Testis (tissue), 2 donors: Measurements from ENCODE around the gene DNHD1.

Source experiments
- CTCF ChIP-seq, 3 experiments: fragments of 450-650 bp in 2 of 3; fragments of 200-600 bp in 1 of 3; sonication (generic) in 1 of 3; IDR thresholded peaks; one replicate each; pipeline ENCODE4 v1.5.1; 2016 to 2019; ENCODE audit warnings: antibody characterized with exemption in 3 of 3, mild to moderate bottlenecking in 2 of 3, moderate library complexity in 1 of 3
- POLR2A ChIP-seq: fragments of 450-650 bp; IDR thresholded peaks from one replicate; pipeline ENCODE4 v1.6.1; 2017; ENCODE audit warnings: antibody characterized with exemption, mild to moderate bottlenecking, moderate library complexity

GRCh38 chr11:6603287-6604080 is 106.4 kb downstream of the DNHD1 start, which contains the start of the genes ILK and RRP8:
- TF ChIP-seq CTCF (IDR thresholded peaks at IDR 0.05) (peak in 1 of 3 experiments; percentile 38), POLR2A (peak; percentile 41)
